HG03097 (cell line): Measurements from ENCODE around the gene FOXC1.

Experiments used
- ATAC-seq: cut with Tn5 transposase; IDR thresholded peaks from one replicate; pipeline ENCODE4 v1.9.1; 2021; ENCODE audit not compliant: unreplicated experiment, low FRiP score

FOXC1 gene

GRCh38 chr6:1598886-1599285, 10.8 kb upstream of the FOXC1 start:
- no peak for ATAC-seq

GRCh38 chr6:1599469-1599868, 10.2 kb upstream of the FOXC1 start:
- ATAC-seq, result no peak

- ATAC-seq, result no peak
These were observed 9.5 kb upstream of the FOXC1 start for GRCh38 chr6:1600063-1600763.

GRCh38 chr6:1600764-1601157, 9.0 kb upstream of the FOXC1 start:
- no peak for ATAC-seq

GRCh38 chr6:1601158-1602048, 8.3 kb upstream of the FOXC1 start:
- no peak for ATAC-seq

DNA sequence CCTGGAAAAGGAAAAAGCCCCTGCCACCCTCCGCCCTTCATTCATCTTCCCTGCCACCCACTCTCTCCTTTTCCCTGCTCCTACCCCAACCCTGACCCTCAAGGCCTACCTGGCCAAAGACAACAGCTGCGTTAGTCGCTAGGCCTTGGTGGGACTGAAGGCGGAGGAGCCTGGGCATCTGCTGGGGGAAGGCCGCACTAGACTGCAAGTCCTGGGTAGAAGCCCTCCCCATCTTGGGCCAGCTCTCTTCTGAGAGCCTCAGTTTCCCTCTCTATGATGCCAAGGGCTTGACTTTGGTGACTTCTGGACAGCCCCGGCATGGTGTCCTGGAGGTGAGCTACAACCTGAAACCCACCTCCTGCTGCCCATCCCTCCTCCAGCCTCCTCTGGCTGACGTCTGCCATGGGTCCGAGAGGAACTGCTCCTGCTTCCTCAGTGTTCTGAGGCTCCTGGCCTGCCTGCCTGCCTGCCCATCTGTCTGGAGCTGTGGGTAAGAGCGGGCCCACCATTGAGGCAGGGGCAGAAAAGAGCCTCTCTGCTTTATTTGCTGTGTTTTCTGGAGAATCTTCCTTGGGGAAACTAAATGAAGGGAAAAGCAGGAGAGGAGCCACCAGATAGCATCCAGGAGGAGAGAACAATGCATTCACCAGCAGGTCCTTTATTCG, 7.5 kb upstream of the FOXC1 start:
- ATAC-seq, result no peak

GRCh38 chr6:1603708-1604107, 6.0 kb upstream of the FOXC1 start:
- no peak for ATAC-seq

DNA sequence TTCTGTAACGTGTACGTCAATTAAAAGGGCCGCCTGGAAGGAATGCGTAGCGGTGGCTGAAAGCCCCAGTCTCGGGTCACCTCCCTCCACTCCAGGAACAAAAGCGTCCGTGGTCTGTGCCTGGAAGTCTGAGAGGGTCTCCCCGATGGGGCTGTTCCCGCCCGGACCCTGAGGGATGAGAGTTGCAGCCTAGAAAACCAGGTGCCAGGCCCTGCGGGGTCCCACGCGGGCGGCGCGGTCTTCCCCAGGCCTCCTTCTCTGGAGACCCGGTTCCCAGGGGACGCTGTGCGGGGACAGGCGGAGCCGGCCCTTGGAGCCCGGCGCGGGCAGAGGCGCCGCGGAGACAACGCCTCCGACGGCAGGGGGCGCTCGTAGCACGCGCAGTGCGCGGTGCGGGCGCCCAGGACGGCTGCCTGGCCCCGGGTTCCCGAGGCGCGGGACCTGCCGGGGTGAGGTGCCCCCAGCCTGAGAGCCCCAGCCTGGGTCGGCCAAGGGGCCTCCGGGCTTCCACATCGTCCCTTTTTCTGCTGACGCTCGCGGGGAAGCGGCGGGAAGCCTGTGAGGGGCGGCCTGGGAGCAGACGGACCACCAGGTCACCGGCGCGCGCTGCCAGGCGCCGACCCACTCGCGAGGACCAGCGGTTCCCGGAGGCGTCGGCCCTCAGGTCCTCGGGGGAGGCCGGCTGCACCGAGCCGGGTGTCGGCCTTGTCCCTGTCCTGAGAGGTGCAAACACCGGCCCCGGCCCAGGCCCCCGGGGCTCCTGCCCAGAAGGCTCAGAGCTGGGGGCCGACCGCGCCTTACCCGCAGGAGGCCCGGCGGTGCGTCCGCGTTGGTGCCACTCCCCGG, 5.3 kb upstream of the FOXC1 start:
- ATAC-seq, result no peak

- no peak for ATAC-seq
These were observed 4.5 kb upstream of the FOXC1 start for GRCh38 chr6:1605004-1605892.

DNA sequence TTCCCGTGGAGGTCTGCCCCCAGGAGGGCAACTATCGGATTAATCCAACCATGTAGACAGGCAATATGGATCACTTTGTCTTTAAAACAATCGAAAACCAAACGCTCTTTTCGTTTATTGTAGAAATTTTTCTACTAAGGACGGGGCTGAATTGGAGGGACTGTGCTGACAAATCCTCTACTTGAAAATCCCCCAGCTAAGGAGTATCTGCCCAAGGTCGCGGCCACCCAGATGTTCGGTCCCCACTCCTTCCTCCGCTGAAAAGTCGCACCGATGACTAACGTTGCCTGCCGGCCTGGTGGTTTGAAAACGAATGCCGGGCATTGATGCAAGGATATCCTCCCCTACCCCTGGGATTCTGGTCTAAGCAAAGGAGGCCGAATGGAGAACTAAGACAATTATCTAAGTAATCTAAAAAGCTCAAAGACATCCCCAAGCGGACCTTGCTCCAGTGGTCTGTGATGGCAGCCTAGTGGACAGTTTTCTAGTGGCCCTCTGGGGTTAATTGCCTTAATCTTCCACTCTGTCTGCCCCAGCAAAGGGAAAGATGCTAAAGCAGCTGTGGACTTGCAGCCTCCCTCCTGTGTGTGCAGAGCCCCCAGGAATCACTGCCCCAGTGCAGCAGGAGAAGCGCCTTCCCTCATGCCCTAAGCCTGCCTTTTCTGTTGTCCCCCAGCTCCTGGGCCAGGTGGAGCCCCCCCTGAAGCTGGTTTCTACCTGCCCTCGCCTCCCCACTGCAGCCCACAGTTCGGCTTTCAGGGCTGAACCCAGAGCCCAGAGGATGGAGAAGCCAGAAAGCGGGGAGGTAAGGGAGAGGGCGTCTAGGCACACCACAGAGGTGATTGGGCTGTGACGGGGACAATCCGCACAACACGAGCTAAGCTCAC, 3.6 kb upstream of the FOXC1 start:
- ATAC-seq, result no peak

- ATAC-seq, result no peak
These were observed 2.8 kb upstream of the FOXC1 start for GRCh38 chr6:1606780-1607515.

DNA sequence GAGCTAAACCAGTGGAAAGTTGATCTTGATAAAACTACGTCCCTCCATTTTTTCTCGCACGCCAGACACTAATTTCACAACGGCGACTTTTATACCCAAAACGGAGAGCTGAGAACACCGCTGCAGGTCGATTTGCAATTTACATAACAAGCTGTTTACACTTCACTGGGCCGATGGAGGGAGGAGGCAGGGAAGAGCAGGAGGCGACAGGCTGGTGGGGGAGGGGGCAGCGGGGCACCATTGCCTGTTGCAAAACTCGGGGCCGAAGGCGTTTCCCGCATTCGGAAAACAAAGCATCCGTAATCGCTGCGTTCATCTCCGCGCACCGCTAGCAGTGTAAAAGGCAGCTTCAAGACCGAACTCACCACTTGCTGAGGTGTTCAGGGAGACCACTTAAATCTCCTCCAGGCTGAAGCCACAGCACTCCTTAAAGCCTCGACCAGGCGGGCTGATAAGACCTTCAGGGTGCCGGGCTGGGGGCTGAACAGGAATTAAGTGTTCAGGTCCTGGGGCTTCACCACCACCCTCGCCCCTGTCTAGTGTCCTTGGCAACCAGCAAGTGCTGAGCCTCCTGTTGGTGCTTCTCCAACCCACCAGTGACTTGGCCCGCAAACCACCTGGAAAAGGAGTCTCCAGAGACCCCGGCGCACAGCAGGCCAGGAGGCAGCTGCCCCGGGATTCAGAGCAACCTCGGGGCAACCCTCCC, 2.0 kb upstream of the FOXC1 start:
- no peak for ATAC-seq

- ATAC-seq, result no peak
These were observed 1.3 kb upstream of the FOXC1 start for GRCh38 chr6:1608222-1609040.

GRCh38 chr6:1609041-1609647, 571 bp upstream of the FOXC1 start:
- ATAC-seq, result no peak

- no peak for ATAC-seq
These were observed 994 bp downstream of the FOXC1 start for GRCh38 chr6:1610497-1611321.

DNA sequence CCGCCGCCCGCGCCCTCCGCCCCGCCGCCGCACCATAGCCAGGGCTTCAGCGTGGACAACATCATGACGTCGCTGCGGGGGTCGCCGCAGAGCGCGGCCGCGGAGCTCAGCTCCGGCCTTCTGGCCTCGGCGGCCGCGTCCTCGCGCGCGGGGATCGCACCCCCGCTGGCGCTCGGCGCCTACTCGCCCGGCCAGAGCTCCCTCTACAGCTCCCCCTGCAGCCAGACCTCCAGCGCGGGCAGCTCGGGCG, 1.5 kb downstream of the FOXC1 start:
- no peak for ATAC-seq
